HEK293 (cell line): Measurements from ENCODE around the gene MXD4.
"Not testable (repeated sequence)": the region's sequence is repeated elsewhere in the genome, so short reads cannot be mapped to it uniquely, and the experiment has no call there.

Source experiments
- CTCF ChIA-PET: fragments of 350-600 bp; formaldehyde crosslinking; extraction: SDS; loops from one replicate; lab custom pipeline; 2021; ENCODE audit warnings: antibody characterized with exemption; lab: Yijun Ruan, JAX
- POLR2A ChIA-PET: fragments of 300-600 bp; formaldehyde crosslinking; extraction: SDS; loops from one replicate; lab custom pipeline; 2020; ENCODE audit warnings: antibody characterized with exemption, inconsistent platforms; lab: Yijun Ruan, JAX
- H3K27ac ChIP-seq: fragments of 200-500 bp; sonication (Bioruptor generic); 2 replicates; pipeline ENCODE4 v1.5.1; 2014; ENCODE audit warnings: low read depth, low read length, control low read depth, inconsistent platforms; ENCODE audit errors: extremely low read depth
- H3K36me3 ChIP-seq, 2 experiments: fragments of 200-500 bp in 1 of 2; sonication (Bioruptor generic) in 1 of 2; 1 replicate in 1 of 2; 2 replicates in 1 of 2; pipeline ENCODE4 v1.5.1; 2014 to 2017; ENCODE audit warnings: inconsistent platforms in 2 of 2, low read length in 2 of 2; ENCODE audit not compliant: control insufficient read depth in 2 of 2, insufficient read depth in 1 of 2
- H3K4me1 ChIP-seq: fragments of 200-500 bp; sonication (Bioruptor generic); 2 replicates; pipeline ENCODE4 v1.5.1; 2014; ENCODE audit warnings: mild to moderate bottlenecking, low read length, inconsistent platforms; ENCODE audit not compliant: control insufficient read depth, insufficient read depth
- H3K4me3 ChIP-seq: 2 replicates; pipeline ENCODE4 v1.5.1; 2011; ENCODE audit warnings: low read depth, mild to moderate bottlenecking, control low read depth, low read length, moderate library complexity
- H3K9me3 ChIP-seq: fragments of 200-500 bp; sonication (Bioruptor generic); 2 replicates; pipeline ENCODE4 v1.5.1; 2014; ENCODE audit warnings: low read depth, low read length, inconsistent platforms; ENCODE audit not compliant: control insufficient read depth, insufficient read depth
- GLI2 ChIP-seq: fragments of 450-650 bp; formaldehyde crosslinking; IDR thresholded peaks from 2 replicates; pipeline ENCODE4; 2017; ENCODE audit warnings: missing biosample characterization, missing genetic modification characterization, low read depth, borderline replicate concordance
- GLIS1 ChIP-seq: fragments of 450-650 bp; formaldehyde crosslinking; IDR thresholded peaks from 2 replicates; pipeline ENCODE4 v1.5.1; 2016; ENCODE audit warnings: missing biosample characterization, missing genetic modification characterization
- HOXD13 ChIP-seq: sonication (generic); formaldehyde crosslinking; IDR thresholded peaks from 2 replicates; pipeline ENCODE4 v1.8.0; 2022; ENCODE audit warnings: missing genetic modification reagents, borderline replicate concordance
- KLF8 ChIP-seq: fragments of 450-650 bp; formaldehyde crosslinking; IDR thresholded peaks from 2 replicates; pipeline ENCODE4 v1.5.1; 2016; ENCODE audit warnings: missing biosample characterization, missing genetic modification characterization
- SALL2 ChIP-seq: fragments of 450-650 bp; formaldehyde crosslinking; IDR thresholded peaks from 2 replicates; pipeline ENCODE4 v1.5.0; 2017; ENCODE audit warnings: missing biosample characterization, mild to moderate bottlenecking, missing genetic modification characterization, borderline replicate concordance
- ZBTB8A ChIP-seq: fragments of 450-650 bp; formaldehyde crosslinking; IDR thresholded peaks from 2 replicates; pipeline ENCODE4 v1.5.1; 2016; ENCODE audit warnings: missing biosample characterization, missing genetic modification characterization
- ZNF202 ChIP-seq: fragments of 450-650 bp; formaldehyde crosslinking; IDR thresholded peaks from 2 replicates; pipeline ENCODE4 v1.5.1; 2016; ENCODE audit warnings: missing biosample characterization, missing genetic modification characterization, borderline replicate concordance
- ZNF266 ChIP-seq: fragments of 450-650 bp; formaldehyde crosslinking; IDR thresholded peaks from 2 replicates; pipeline ENCODE4 v1.5.1; 2016; ENCODE audit warnings: missing biosample characterization, missing genetic modification characterization, low read depth
- ZNF423 ChIP-seq: fragments of 450-650 bp; formaldehyde crosslinking; IDR thresholded peaks from 2 replicates; pipeline ENCODE4 v1.5.1; 2016; ENCODE audit warnings: missing biosample characterization, missing genetic modification characterization
- ZNF514 ChIP-seq: fragments of 450-650 bp; formaldehyde crosslinking; IDR thresholded peaks from 2 replicates; pipeline ENCODE4 v1.5.1; 2016; ENCODE audit warnings: missing biosample characterization, missing genetic modification characterization
- ZNF555 ChIP-seq: fragments of 450-650 bp; formaldehyde crosslinking; conservative IDR thresholded peaks from 2 replicates; pipeline ENCODE4 v1.5.1; 2017; ENCODE audit warnings: missing biosample characterization, mild to moderate bottlenecking, missing genetic modification characterization, inconsistent platforms
- ZNF558 ChIP-seq: fragments of 450-650 bp; formaldehyde crosslinking; IDR thresholded peaks from 2 replicates; pipeline ENCODE4 v1.5.1; 2016; ENCODE audit warnings: missing biosample characterization, missing genetic modification characterization
- ZNF596 ChIP-seq: fragments of 450-650 bp; IDR thresholded peaks from 2 replicates; pipeline ENCODE4 v1.5.0; 2018; ENCODE audit warnings: missing biosample characterization, mild to moderate bottlenecking, missing genetic modification characterization, moderate library complexity
- ZNF768 ChIP-seq: fragments of 450-650 bp; formaldehyde crosslinking; IDR thresholded peaks from 2 replicates; pipeline ENCODE4 v1.5.1; 2018; ENCODE audit warnings: missing biosample characterization, mild to moderate bottlenecking, missing genetic modification characterization
- ZNF785 ChIP-seq: fragments of 450-650 bp; formaldehyde crosslinking; IDR thresholded peaks from 2 replicates; pipeline ENCODE4 v1.5.1; 2016; ENCODE audit warnings: missing biosample characterization, missing genetic modification characterization
- ZNF791 ChIP-seq: fragments of 450-650 bp; formaldehyde crosslinking; IDR thresholded peaks from 2 replicates; pipeline ENCODE4 v1.5.1; 2016; ENCODE audit warnings: missing biosample characterization, missing genetic modification characterization
- TF ChIP-seq, protein P1 (sequence below): sonication (generic); formaldehyde crosslinking; IDR thresholded peaks from 2 replicates; pipeline ENCODE4 v1.8.1; 2022; ENCODE audit warnings: mild to moderate bottlenecking, moderate library complexity, missing genetic modification reagents

Gene MXD4

DNA sequence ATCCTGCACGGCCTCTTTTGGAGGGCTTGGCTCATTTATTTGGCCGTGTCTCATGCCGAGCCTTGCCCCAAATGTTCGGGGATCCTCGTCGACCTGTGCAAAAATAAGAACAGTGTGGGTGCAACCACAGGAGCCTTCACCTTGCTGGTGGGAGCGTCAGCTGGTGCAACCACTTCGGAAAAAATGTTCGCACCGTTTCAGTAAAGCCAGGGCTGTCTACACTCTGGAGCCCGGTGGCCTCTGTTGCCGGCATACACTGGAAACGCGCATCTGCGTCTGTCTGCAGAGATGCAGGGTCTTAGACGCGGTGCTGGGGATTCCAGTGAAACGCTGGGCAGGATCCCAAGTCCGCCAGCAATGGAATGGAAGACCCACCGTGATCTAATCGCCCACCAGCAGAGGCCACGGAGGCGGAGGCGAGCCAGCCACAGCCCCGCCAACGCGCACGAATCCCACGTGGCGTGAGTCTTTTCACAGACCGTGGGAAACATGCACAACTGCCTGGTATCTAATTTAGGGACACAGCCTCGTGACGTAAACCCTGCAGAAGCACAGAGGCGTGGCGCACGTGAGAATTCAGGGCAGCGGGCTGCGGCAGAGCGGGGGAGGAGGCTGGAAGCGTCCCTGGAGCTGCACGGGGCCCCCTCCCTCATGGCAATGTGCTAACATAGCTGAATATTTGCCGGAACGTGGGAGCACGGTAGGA lies 13.8 kb upstream of the MXD4 start:
- Histone ChIP-seq H3K9me3 (no peaks in the 10 kb centered on the region), H3K4me3 (no peak overlapping the region), H3K27ac (no peak overlapping the region), H3K36me3 (no peaks in the 10 kb centered on the region), H3K4me1 (no peaks in the 10 kb centered on the region)
- CTCF ChIA-PET, result interaction anchor here (0.6 kb wide), 1 partner anchor 167 kb away, joined by 3 read pairs; no protein-coding TSS in a partner anchor
- POLR2A ChIA-PET, result no interaction called here
- no peak for TF ChIP-seq ZBTB8A (tag by site-specific recombination)
- no peak for TF ChIP-seq ZNF768 (tag by site-specific recombination)
- TF ChIP-seq, protein P1, sequence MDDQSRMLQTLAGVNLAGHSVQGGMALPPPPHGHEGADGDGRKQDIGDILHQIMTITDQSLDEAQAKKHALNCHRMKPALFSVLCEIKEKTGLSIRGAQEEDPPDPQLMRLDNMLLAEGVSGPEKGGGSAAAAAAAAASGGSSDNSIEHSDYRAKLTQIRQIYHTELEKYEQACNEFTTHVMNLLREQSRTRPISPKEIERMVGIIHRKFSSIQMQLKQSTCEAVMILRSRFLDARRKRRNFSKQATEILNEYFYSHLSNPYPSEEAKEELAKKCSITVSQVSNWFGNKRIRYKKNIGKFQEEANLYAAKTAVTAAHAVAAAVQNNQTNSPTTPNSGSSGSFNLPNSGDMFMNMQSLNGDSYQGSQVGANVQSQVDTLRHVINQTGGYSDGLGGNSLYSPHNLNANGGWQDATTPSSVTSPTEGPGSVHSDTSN (CRISPR knock-in tag), result no peak
- no peak for TF ChIP-seq ZNF202 (tag by site-specific recombination)

DNA sequence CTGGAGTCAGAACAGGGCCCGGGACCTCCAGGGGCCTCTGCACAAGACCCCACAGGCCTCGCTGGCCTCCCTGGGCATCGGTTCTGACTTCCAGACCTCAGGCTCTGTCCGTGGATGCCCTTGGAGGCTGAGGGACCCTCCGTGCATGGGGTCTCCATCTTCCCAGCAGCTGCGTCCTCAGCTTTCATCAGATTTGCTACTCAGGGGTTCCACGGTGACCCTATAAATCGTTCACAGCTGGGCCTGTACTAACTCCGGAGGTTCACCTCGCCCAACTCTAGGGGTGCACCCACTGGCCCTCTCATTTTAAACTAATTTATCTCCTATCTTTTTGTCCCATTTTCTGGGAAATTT lies 13.1 kb upstream of the MXD4 start:
- H3K36me3 ChIP-seq, H3K4me3 ChIP-seq, H3K4me1 ChIP-seq, H3K9me3 ChIP-seq, POLR2A ChIA-PET, H3K27ac ChIP-seq: not testable (repeated sequence)
- CTCF ChIA-PET, result interaction anchor here (0.6 kb wide), 1 partner anchor 168 kb away, joined by 3 read pairs; no protein-coding TSS in a partner anchor

DNA sequence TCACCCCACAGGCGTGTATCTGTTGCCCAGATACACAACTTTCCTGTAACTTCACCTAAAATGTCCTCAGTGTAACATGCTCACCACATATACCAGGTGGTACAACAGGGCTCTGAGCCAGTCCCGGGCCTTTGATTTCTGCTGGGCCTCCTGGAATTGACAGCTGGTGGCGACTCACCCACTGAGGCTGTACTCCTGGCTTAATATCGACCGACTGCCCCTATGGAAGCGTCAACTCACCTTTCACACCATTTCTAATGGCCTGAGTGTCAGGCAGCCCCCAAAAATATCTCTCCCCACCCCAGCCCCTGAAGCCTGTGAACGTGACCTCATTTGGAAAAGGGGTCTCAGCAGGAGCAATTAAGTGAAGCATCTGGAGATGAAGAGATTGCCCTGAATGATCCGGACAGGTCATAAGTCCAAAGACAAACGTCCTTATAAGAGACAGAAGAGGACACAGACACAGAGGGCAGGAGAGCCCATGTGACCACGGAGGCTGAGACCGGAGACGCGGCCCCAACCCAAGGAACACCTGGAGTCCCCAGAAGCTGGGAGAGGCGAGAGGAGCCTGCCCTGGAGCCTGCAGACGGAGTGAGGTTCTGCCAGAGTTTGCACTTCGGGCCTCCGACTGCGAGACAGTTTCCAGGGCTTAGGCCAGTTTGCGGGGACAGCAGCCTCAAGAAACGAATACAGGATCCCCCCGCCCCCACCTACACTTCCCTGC lies 12.6 kb upstream of the MXD4 start:
- Histone ChIP-seq H3K4me1 (no peaks in the 10 kb centered on the region), H3K36me3 (no peaks in the 10 kb centered on the region), H3K4me3 (no peak overlapping the region), H3K9me3 (no peaks in the 10 kb centered on the region), H3K27ac (no peak overlapping the region)
- POLR2A ChIA-PET, result no interaction called here
- TF ChIP-seq ZNF555 (tag by site-specific recombination), result no peak
- no peak for TF ChIP-seq ZNF514 (tag by site-specific recombination)
- TF ChIP-seq ZNF596 (tag by site-specific recombination), result no peak
- TF ChIP-seq ZNF423 (tag by site-specific recombination), result no peak
- no peak for TF ChIP-seq GLIS1 (tag by site-specific recombination)
- no peak for TF ChIP-seq SALL2 (tag by site-specific recombination)
- no peak for TF ChIP-seq KLF8 (tag by site-specific recombination)
- no peak for TF ChIP-seq HOXD13
- no peak for TF ChIP-seq ZNF791 (tag by site-specific recombination)
- TF ChIP-seq ZNF785 (tag by site-specific recombination), result no peak
- no peak for TF ChIP-seq ZNF558 (tag by site-specific recombination)
- TF ChIP-seq ZNF266 (tag by site-specific recombination), result no peak
- no peak for TF ChIP-seq GLI2 (tag by site-specific recombination)
- CTCF ChIA-PET, result no interaction called here
